ENCODE measurements around the gene DENND5A.
"Not testable (repeated sequence)": the region's sequence is repeated elsewhere in the genome, so short reads cannot be mapped to it uniquely, and the experiment has no call there.

The DENND5A gene

GRCh38 chr11:9210224-9210921, 54.8 kb downstream of the DENND5A start:
- DNase-seq = no peak

GRCh38 chr11:9209604-9210003, 55.5 kb downstream of the DENND5A start:
- DNase-seq = not testable (repeated sequence)

- DNase-seq = no peak
Measured at GRCh38 chr11:9208726-9209501, 56.2 kb downstream of the DENND5A start.

- no peak for DNase-seq
Measured at GRCh38 chr11:9207229-9207628, 57.9 kb downstream of the DENND5A start.

GRCh38 chr11:9206496-9206895, 58.7 kb downstream of the DENND5A start:
- no peak for DNase-seq

- no peak for DNase-seq
Measured at GRCh38 chr11:9203691-9204311, 61.3 kb downstream of the DENND5A start.

GRCh38 chr11:9201372-9202162, 63.6 kb downstream of the DENND5A start:
- DNase-seq = no peak

GRCh38 chr11:9200471-9200870, 64.7 kb downstream of the DENND5A start:
- no peak for DNase-seq

- no peak for DNase-seq
Measured at GRCh38 chr11:9193316-9193715, 71.8 kb downstream of the DENND5A start.

GRCh38 chr11:9192561-9192960, 72.6 kb downstream of the DENND5A start:
- no peak for DNase-seq

GRCh38 chr11:9190326-9191016, 74.7 kb downstream of the DENND5A start:
- DNase-seq = not testable (repeated sequence)

GRCh38 chr11:9188860-9189259, 76.3 kb downstream of the DENND5A start:
- not testable (repeated sequence) for DNase-seq

- DNase-seq = no peak
Measured at GRCh38 chr11:9187616-9188015, 77.5 kb downstream of the DENND5A start.

- DNase-seq = no peak
Measured at GRCh38 chr11:9184516-9184915, 80.6 kb downstream of the DENND5A start.

GRCh38 chr11:9182180-9182871, 82.8 kb downstream of the DENND5A start:
- no peak for DNase-seq

GRCh38 chr11:9180784-9181183, 84.4 kb downstream of the DENND5A start:
- DNase-seq = no peak

- DNase-seq = no peak
Measured at GRCh38 chr11:9179141-9179540, 86.0 kb downstream of the DENND5A start.

GRCh38 chr11:9178716-9179115, 86.4 kb downstream of the DENND5A start:
- DNase-seq = no peak

- no peak for DNase-seq
Measured at GRCh38 chr11:9177438-9178091, 87.6 kb downstream of the DENND5A start.

GRCh38 chr11:9176550-9176949, 88.6 kb downstream of the DENND5A start:
- DNase-seq = no peak

- no peak for DNase-seq
Measured at GRCh38 chr11:9176136-9176535, 89.0 kb downstream of the DENND5A start.
